ENCODE data around the gene CREB3L4. TPM values are rescaled to one million over a fixed set of nuclear protein-coding genes. Genes with fewer than 3 reads are reported as not detected.
"Not testable (repeated sequence)": the region's sequence is repeated elsewhere in the genome, so short reads cannot be mapped to it uniquely, and the experiment has no call there.

CREB3L4 gene
- total and polyA plus RNA-seq, 7 donors = 3.7 to 12.6 (median 5.3) TPM

GRCh38 chr1:153973525-153973924 lies 5.8 kb downstream of the CREB3L4 start:
- no peak overlapping the region for H3K4me3 ChIP-seq

GRCh38 chr1:153976819-153977249 lies 9.1 kb downstream of the CREB3L4 start:
- peak overlapping the region; percentile 94 for H3K27ac ChIP-seq
- no peak for TF ChIP-seq CTCF (IDR thresholded peaks at IDR 0.05)
- peak in 3 of 4 donors; percentile 6 to 21 (median 9) for ATAC-seq
- intact Hi-C loops (cut with DNase I) = no loop called here
- H3K4me3 ChIP-seq = peak overlapping the region; percentile 83
- no peaks in the 10 kb centered on the region for H3K9me3 ChIP-seq
- no peaks in the 10 kb centered on the region for H3K27me3 ChIP-seq (ENCODE audit: insufficient read depth in 3 of 3, low read length in 2 of 3)
- WGBS, 3 donors = 1 to 2% (median 2%) methylated on average over 15 to 16 of the region's 16 CpGs
- H3K4me1 ChIP-seq = peaks cover 20% of the 10 kb centered on the region
- H3K36me3 ChIP-seq (ENCODE audit: insufficient read depth in 1 of 2, low read depth in 1 of 2) = peaks cover 0 to 53% of the 10 kb centered on the region in 2 donors
- DNase-seq = no peak

More at GRCh38 chr1:153973525-153973924, 5.8 kb downstream of the CREB3L4 start:
- no peaks in the 10 kb centered on the region for H3K27me3 ChIP-seq (ENCODE audit: insufficient read depth in 3 of 3, low read length in 2 of 3)
- H3K9me3 ChIP-seq = no peaks in the 10 kb centered on the region
- TF ChIP-seq CTCF (IDR thresholded peaks at IDR 0.05) = no peak
- intact Hi-C loops (cut with DNase I) = no loop called here
- no peak overlapping the region for H3K27ac ChIP-seq
- 64 to 80% (median 65%) methylated on average over 7 of the region's 7 CpGs for WGBS, 3 donors
- H3K36me3 ChIP-seq (ENCODE audit: insufficient read depth in 1 of 2, low read depth in 1 of 2) = peaks cover 0 to 43% of the 10 kb centered on the region in 2 donors
- H3K4me1 ChIP-seq = peaks cover 15% of the 10 kb centered on the region
- DNase-seq (no peak), ATAC-seq (no peak)

- Histone ChIP-seq H3K4me3 (peak within 1 kb of the TSS; percentile 83), H3K27ac (peak within 1 kb of the TSS; percentile 94), H3K4me1 (peaks cover 20% of the 10 kb centered on the region), H3K36me3 (ENCODE audit: insufficient read depth in 1 of 2, low read depth in 1 of 2) (peaks cover 0 to 52% of the 10 kb centered on the region in 2 donors), H3K27me3 (ENCODE audit: insufficient read depth in 3 of 3, low read length in 2 of 3) (no peaks in the 10 kb centered on the region), H3K9me3 (no peaks in the 10 kb centered on the region)
- intact Hi-C loops (cut with DNase I) = no loop called here
- 0 to 1% (median 0%) methylated on average over 65 to 75 of the region's 75 CpGs for WGBS, 3 donors
- no peak for TF ChIP-seq CTCF (IDR thresholded peaks at IDR 0.05)
- ATAC-seq (peak; percentile 94 to 98 (median 96)), DNase-seq (peak; percentile 89 to 94)
These were observed 9.8 kb downstream of the CREB3L4 start, which contains the start of gene JTB for GRCh38 chr1:153977250-153978240. JTB (minus strand) TSS chr1:153977674; CDS start chr1:153977252, 422 bp downstream.

GRCh38 chr1:153978274-153978909 lies 10.7 kb downstream of the CREB3L4 start:
- Histone ChIP-seq H3K36me3 (ENCODE audit: insufficient read depth in 1 of 2, low read depth in 1 of 2) (peaks cover 0 to 51% of the 10 kb centered on the region in 2 donors), H3K4me1 (peaks cover 20% of the 10 kb centered on the region), H3K9me3 (no peaks in the 10 kb centered on the region), H3K27me3 (ENCODE audit: insufficient read depth in 3 of 3, low read length in 2 of 3) (no peaks in the 10 kb centered on the region), H3K4me3 (peak overlapping the region; percentile 83), H3K27ac (peak overlapping the region; percentile 94)
- intact Hi-C loops (cut with DNase I) = no loop called here
- ATAC-seq (no peak), DNase-seq (no peak)
- TF ChIP-seq CTCF (IDR thresholded peaks at IDR 0.05) = no peak
- WGBS, 3 donors = 67 to 73% (median 70%) methylated on average over 9 of the region's 9 CpGs

- ATAC-seq; H3K27me3 ChIP-seq (ENCODE audit: insufficient read depth in 3 of 3, low read length in 2 of 3); intact Hi-C loops (cut with DNase I); H3K9me3 ChIP-seq; DNase-seq; H3K4me3 ChIP-seq: not testable (repeated sequence)
- WGBS, 3 donors = 87 to 90% (median 88%) methylated on average over 12 of the region's 12 CpGs
- Histone ChIP-seq H3K4me1 (peaks cover 20% of the 10 kb centered on the region), H3K27ac (peak overlapping the region; percentile 94), H3K36me3 (ENCODE audit: insufficient read depth in 1 of 2, low read depth in 1 of 2) (peaks cover 0 to 50% of the 10 kb centered on the region in 2 donors)
These were observed 11.4 kb downstream of the CREB3L4 start for GRCh38 chr1:153979091-153979490.

DNA sequence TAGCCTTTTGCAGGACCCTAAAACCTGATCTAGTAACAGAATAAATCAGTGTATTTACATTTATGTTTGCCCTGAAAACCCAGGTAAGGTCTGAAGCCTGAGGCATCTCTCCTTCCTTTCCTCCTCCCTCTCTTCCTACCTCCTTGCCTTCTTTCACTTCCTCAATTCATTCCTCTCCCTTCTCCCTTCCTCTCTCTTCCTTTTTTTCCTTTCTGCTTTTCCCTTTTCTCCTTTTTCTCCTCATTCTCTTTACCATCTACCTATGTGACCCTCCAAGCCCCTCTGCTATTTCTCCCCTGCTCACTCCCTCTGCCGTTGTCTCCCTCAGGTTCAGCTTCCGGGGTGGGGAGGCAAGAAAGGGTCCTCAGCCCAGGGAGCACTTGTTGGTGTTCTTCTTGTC lies 14.0 kb downstream of the CREB3L4 start:
- H3K4me3 ChIP-seq; DNase-seq; H3K27ac ChIP-seq; H3K27me3 ChIP-seq (ENCODE audit: insufficient read depth in 3 of 3, low read length in 2 of 3); H3K9me3 ChIP-seq; ATAC-seq: not testable (repeated sequence)
- Histone ChIP-seq H3K36me3 (ENCODE audit: insufficient read depth in 1 of 2, low read depth in 1 of 2) (peaks cover 0 to 26% of the 10 kb centered on the region in 2 donors), H3K4me1 (peaks cover 19% of the 10 kb centered on the region)
- intact Hi-C loops (cut with DNase I) = loop anchor here in 1 of 2 donors (10.0 kb wide), 1 partner anchor 307 kb away; the partner anchor contains the start of genes ILF2 and NPR1
- 71 to 86% (median 80%) methylated on average over 2 of the region's 2 CpGs for WGBS, 3 donors

Measured in psoas muscle (tissue), 8 donors.